K562 (cell line): Measurements from ENCODE around the gene SUCLG1. TPM values are rescaled to one million over a fixed set of nuclear protein-coding genes. Genes with fewer than 3 reads are reported as not detected.

Experiments
- CBX8 ChIP-seq: fragments of 200-600 bp; sonication (generic); IDR thresholded peaks from 2 replicates; pipeline ENCODE4 v1.6.1; 2012; ENCODE audit warnings: borderline replicate concordance, mixed run types, low read depth, mild to moderate bottlenecking, moderate library complexity, mixed read lengths, low read length, control low read depth, inconsistent platforms; ENCODE audit not compliant: poor library complexity, severe bottlenecking; ENCODE audit errors: extremely low read depth
- CSDE1 ChIP-seq, 2 experiments: fragments of 450-650 bp; IDR thresholded peaks; 2 replicates each; pipeline ENCODE4 v1.6.1; 2016; ENCODE audit warnings: mild to moderate bottlenecking in 1 of 2
- ESRRA ChIP-seq: fragments of 450-650 bp; IDR thresholded peaks from 2 replicates; pipeline ENCODE4 v1.6.1; 2014; ENCODE audit warnings: low read depth, mild to moderate bottlenecking, moderate library complexity, borderline replicate concordance
- FOXA3 ChIP-seq, 2 experiments: fragments of 450-650 bp in 1 of 2; sonication (generic) in 1 of 2; formaldehyde crosslinking; IDR thresholded peaks in 1 of 2; conservative IDR thresholded peaks in 1 of 2; 2 replicates each; pipeline versions ENCODE4 v1.4.0 to v1.8.0; 2020 to 2022; ENCODE audit warnings: mild to moderate bottlenecking in 2 of 2, missing genetic modification reagents in 1 of 2
- HBP1 ChIP-seq: fragments of 450-650 bp; formaldehyde crosslinking; IDR thresholded peaks from 2 replicates; pipeline ENCODE4 v1.4.0; 2022; ENCODE audit warnings: missing genetic modification characterization
- JUN ChIP-seq, 2 experiments: sonication (generic) in 1 of 2; formaldehyde crosslinking in 1 of 2; IDR thresholded peaks; 2 replicates each; pipeline versions ENCODE4 v1.6.1 to v1.8.0; 2012 to 2022; ENCODE audit warnings: borderline replicate concordance in 2 of 2, mild to moderate bottlenecking in 2 of 2, improper control_type of control experiment in 1 of 2, low read depth in 1 of 2, low read length in 1 of 2, missing genetic modification reagents in 1 of 2
- JUNB ChIP-seq: fragments of 450-650 bp; formaldehyde crosslinking; conservative IDR thresholded peaks from 2 replicates; pipeline ENCODE4 v1.4.0; 2020; ENCODE audit warnings: mild to moderate bottlenecking
- NFATC3 ChIP-seq: fragments of 450-650 bp; IDR thresholded peaks from 2 replicates; pipeline ENCODE4 v1.6.1; 2017; ENCODE audit warnings: mild to moderate bottlenecking
- SMAD3 ChIP-seq: fragments of 450-650 bp; formaldehyde crosslinking; conservative IDR thresholded peaks from 2 replicates; pipeline ENCODE4 v1.4.0; 2020; ENCODE audit warnings: mild to moderate bottlenecking
- ZBTB33 ChIP-seq: sonication (generic); formaldehyde crosslinking; IDR thresholded peaks from 2 replicates; pipeline ENCODE4 v1.8.1; 2023; ENCODE audit warnings: mild to moderate bottlenecking, missing genetic modification reagents
- ZFP1 ChIP-seq: fragments of 450-650 bp; formaldehyde crosslinking; IDR thresholded peaks from 2 replicates; pipeline ENCODE4 v1.4.0; 2020; ENCODE audit warnings: mild to moderate bottlenecking, mixed read lengths
- ZMIZ1 ChIP-seq, 2 experiments: fragments of 150-350 bp in 1 of 2; IDR thresholded peaks; 2 replicates each; pipeline ENCODE4 v1.6.1; 2012 to 2016; ENCODE audit warnings: low read depth in 2 of 2, low read length in 2 of 2, mild to moderate bottlenecking in 1 of 2, moderate library complexity in 1 of 2
- ZNF175 ChIP-seq: fragments of 200-800 bp; sonication (Bioruptor generic); IDR thresholded peaks from 2 replicates; pipeline ENCODE4 v1.6.1; 2016; ENCODE audit warnings: low read depth, mild to moderate bottlenecking, missing genetic modification characterization, missing compliant biosample characterization
- ZNF217 ChIP-seq: sonication (generic); formaldehyde crosslinking; IDR thresholded peaks from 2 replicates; pipeline ENCODE4 v1.8.0; 2022; ENCODE audit warnings: mild to moderate bottlenecking, missing genetic modification reagents
- ZNF436 ChIP-seq: fragments of 250-450, 450-650 bp; sonication (Bioruptor Pico); formaldehyde crosslinking; IDR thresholded peaks from 2 replicates; pipeline ENCODE4 v1.7.0; 2020; ENCODE audit warnings: mild to moderate bottlenecking
- ZNF511 ChIP-seq: sonication (generic); formaldehyde crosslinking; IDR thresholded peaks from 2 replicates; pipeline ENCODE4 v1.8.0; 2022; ENCODE audit warnings: mild to moderate bottlenecking, missing genetic modification reagents
- ZNF644 ChIP-seq: fragments of 200-800 bp; sonication (Bioruptor generic); IDR thresholded peaks from 2 replicates; pipeline ENCODE4 v1.6.1; 2016; ENCODE audit warnings: low read depth, missing genetic modification characterization, missing compliant biosample characterization
- ZNF77 ChIP-seq: fragments of 250-450 bp; sonication (Bioruptor Pico); IDR thresholded peaks from 2 replicates; pipeline ENCODE4 v1.5.0; 2020
- polyA plus RNA-seq, 8 experiments: library from polyadenylated mRNA; depleted of rRNA in 4 of 8; stranded (reverse) in 5 of 8; unstranded in 3 of 8; fragments of >200 nt; fragmentation: Nextera tagmentation in 2 of 8; fragmentation: Illumina TruSeq in 1 of 8; extraction: Ambion mirVana in 2 of 8; extraction: Trizol in 1 of 8; gene quantifications; 2 replicates each; pipeline versions ENCODE4 v1.2.1 to v1.2.3, GENCODE V29; 2011 to 2014; ENCODE audit warnings: inconsistent platforms in 1 of 8, missing spikeins in 1 of 8
- total RNA-seq, 7 experiments: library from RNA; depleted of rRNA in 6 of 7; stranded (reverse); fragments of >200 nt in 6 of 7; fragmentation: Illumina TruSeq in 2 of 7; extraction: Trizol in 2 of 7; gene quantifications; 2 replicates each; pipeline versions ENCODE4 v1.2.1 to v1.2.3, GENCODE V29; 2011 to 2021; ENCODE audit warnings: low replicate concordance in 1 of 7

Gene SUCLG1
- total and polyA plus RNA-seq, 9 of the 15 experiments (the other 6 are each of a cell fraction or from before 2014, with no cell fraction given): 90.5 to 325 (median 115) TPM

- TF ChIP-seq ZMIZ1 (IDR thresholded peaks at IDR 0.05; ENCODE audit: low read depth in 2 of 2, low read length in 2 of 2) (no peak), ESRRA (peak; percentile 97), JUN (IDR thresholded peaks at IDR 0.05; ENCODE audit: borderline replicate concordance, low read depth, low read length) (0 out of 2 replicates have a peak, but pooled peaks have one; percentile 5), JUN (CRISPR knock-in tag; IDR thresholded peaks at IDR 0.05; ENCODE audit: borderline replicate concordance) (no peak), FOXA3 (CRISPR knock-in tag; conservative IDR thresholded peaks at IDR 0.05 in 1 of 2, IDR thresholded peaks at IDR 0.05 in 1 of 2) (no peak), ZNF77 (no peak), NFATC3 (no peak), ZNF644 (no peak), ZBTB33 (CRISPR knock-in tag) (no peak), ZNF175 (CRISPR knock-in tag) (0 out of 2 replicates have a peak, but pooled peaks have one; percentile 22), JUNB (CRISPR knock-in tag) (no peak), CSDE1 (IDR thresholded peaks at IDR 0.05) (0 out of 4 replicates have a peak, but pooled peaks of 1 of the 2 experiments have one; percentile 33), ZNF436 (CRISPR knock-in tag) (no peak), HBP1 (CRISPR knock-in tag) (no peak), CBX8 (no peak), ZNF217 (CRISPR knock-in tag) (no peak), ZFP1 (CRISPR knock-in tag) (no peak), SMAD3 (CRISPR knock-in tag) (0 out of 2 replicates have a peak, but pooled peaks have one; percentile 2), ZNF511 (CRISPR knock-in tag) (peak; percentile 20; the same call in 1 of the 2 replicates)
Observed at GRCh38 chr2:84459018-84459943, at the start of gene SUCLG1 (continued).
